Brain microvascular endothelial cell (primary cell): ENCODE results near the gene LILRB2.

Experiments used
- DNase-seq: peaks from one replicate; pipeline ENCODE4 v3.0.0-alpha.2; 2020
- H3K27ac ChIP-seq: fragments of 250-450 bp; sonication (Bioruptor Pico); 2 replicates; pipeline ENCODE4 v1.5.1; 2020; ENCODE audit warnings: mild to moderate bottlenecking, moderate library complexity
- H3K27me3 ChIP-seq: fragments of 250-450 bp; sonication (Bioruptor Pico); replicated peaks from 2 replicates; pipeline ENCODE4 v1.5.1; 2020; ENCODE audit warnings: mild to moderate bottlenecking
- H3K36me3 ChIP-seq: fragments of 250-450 bp; sonication (Bioruptor Pico); replicated peaks from 2 replicates; pipeline ENCODE4 v1.5.1; 2020; ENCODE audit warnings: mild to moderate bottlenecking
- H3K4me3 ChIP-seq: 2 replicates; pipeline ENCODE4 v1.5.1; 2011; ENCODE audit warnings: low read depth, mild to moderate bottlenecking, control low read depth, low read length, moderate library complexity
- in situ Hi-C: cut with HindIII; loops from 2 replicates; pipeline ENCODE4 v1.10.0; 2017; ENCODE audit warnings: low sequenced_read_pairs, low pct_ligation_motif_present
- TF ChIP-seq, protein P1 (sequence below): IDR thresholded peaks from 2 replicates; pipeline ENCODE4 v1.5.1; 2011; ENCODE audit warnings: low read depth, mild to moderate bottlenecking, moderate library complexity, low read length, control low read depth, inconsistent platforms; ENCODE audit errors: missing control alignments

The LILRB2 gene

DNA sequence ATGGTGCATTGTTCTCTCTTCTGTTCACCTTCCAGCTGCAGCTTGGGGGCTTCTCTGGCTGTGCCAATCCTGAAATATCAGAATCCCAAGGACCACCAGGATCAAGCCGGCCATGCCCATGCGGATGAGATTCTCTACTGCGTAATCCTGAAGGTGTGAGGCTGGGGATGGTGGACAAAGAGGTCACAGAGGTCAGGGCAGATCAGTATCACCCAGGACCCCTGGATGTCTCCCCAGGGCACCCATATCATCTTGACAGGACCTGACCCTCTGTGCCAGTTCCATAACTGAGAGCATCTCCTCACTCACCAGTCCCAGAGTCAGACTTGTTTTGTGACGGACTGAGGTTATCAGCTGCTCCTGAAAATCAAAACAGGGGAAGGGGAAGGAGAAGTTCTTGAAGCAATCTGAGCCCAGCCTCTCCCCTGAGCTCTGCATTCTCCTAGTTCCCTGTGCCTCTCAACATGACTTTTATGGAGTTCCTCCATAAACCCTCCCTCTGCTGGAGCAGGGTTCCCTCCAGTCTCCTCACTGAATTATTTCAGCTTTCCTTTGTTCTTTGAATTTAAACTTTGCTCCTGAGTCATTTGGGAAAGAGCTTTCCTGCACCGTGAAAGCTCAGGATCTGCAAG lies 26.6 kb upstream of the LILRB2 start:
- no peak overlapping the region for H3K4me3 ChIP-seq
- no peaks in the 10 kb centered on the region for H3K27me3 ChIP-seq
- H3K36me3 ChIP-seq = no peaks in the 10 kb centered on the region
- H3K27ac ChIP-seq = no peak overlapping the region
- in situ Hi-C loops = no loop called here
- DNase-seq = no peak
- TF ChIP-seq, protein P1, sequence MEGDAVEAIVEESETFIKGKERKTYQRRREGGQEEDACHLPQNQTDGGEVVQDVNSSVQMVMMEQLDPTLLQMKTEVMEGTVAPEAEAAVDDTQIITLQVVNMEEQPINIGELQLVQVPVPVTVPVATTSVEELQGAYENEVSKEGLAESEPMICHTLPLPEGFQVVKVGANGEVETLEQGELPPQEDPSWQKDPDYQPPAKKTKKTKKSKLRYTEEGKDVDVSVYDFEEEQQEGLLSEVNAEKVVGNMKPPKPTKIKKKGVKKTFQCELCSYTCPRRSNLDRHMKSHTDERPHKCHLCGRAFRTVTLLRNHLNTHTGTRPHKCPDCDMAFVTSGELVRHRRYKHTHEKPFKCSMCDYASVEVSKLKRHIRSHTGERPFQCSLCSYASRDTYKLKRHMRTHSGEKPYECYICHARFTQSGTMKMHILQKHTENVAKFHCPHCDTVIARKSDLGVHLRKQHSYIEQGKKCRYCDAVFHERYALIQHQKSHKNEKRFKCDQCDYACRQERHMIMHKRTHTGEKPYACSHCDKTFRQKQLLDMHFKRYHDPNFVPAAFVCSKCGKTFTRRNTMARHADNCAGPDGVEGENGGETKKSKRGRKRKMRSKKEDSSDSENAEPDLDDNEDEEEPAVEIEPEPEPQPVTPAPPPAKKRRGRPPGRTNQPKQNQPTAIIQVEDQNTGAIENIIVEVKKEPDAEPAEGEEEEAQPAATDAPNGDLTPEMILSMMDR = no peak

DNA sequence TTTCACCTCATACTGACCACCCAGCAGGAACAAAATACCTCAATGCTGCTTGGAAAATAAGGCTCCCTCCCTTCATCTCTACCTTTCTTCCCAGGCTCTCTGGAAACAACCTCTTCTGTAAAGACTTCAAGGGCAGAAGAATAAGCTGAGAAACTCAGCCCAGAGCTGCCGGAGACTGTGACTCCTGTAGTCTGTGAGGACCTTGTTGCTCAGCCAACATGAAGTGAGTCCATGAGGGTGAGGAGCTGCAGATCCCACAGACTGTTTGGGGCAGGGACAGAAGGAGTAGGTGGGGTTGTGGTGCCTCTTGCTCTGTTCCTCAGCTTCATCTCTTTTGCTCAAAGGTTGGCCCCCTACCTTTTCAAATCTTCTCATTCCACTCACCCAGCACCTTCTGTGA lies 24.2 kb upstream of the LILRB2 start:
- in situ Hi-C loops = no loop called here
- H3K36me3 ChIP-seq = no peaks in the 10 kb centered on the region
- H3K27ac ChIP-seq = no peak overlapping the region
- H3K27me3 ChIP-seq = no peaks in the 10 kb centered on the region
- no peak for DNase-seq
- TF ChIP-seq, protein P1 = no peak
- no peak overlapping the region for H3K4me3 ChIP-seq

DNA sequence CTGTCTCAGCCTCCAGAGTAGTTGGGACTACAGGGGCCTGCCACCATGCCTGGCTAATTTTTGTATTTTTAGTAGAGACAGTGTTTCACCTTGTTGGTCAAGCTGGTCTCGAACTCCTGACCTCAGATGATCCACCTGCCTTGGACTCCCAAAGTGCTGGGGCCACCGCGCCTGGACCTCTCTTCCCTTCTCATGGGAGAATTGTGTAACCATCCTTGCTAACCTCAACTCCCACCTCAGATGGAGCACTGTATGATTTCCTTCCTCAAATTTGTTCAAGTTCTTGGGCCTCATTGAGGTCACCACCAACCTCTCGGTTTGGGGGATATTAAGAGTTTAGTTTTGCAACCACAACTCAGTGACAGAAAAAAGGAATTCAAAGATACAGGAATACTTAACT lies 21.3 kb upstream of the LILRB2 start:
- Histone ChIP-seq H3K4me3 (no peak overlapping the region), H3K27ac (no peak overlapping the region), H3K36me3 (no peaks in the 10 kb centered on the region), H3K27me3 (no peaks in the 10 kb centered on the region)
- TF ChIP-seq, protein P1 = no peak
- in situ Hi-C loops = no loop called here
- no peak for DNase-seq

DNA sequence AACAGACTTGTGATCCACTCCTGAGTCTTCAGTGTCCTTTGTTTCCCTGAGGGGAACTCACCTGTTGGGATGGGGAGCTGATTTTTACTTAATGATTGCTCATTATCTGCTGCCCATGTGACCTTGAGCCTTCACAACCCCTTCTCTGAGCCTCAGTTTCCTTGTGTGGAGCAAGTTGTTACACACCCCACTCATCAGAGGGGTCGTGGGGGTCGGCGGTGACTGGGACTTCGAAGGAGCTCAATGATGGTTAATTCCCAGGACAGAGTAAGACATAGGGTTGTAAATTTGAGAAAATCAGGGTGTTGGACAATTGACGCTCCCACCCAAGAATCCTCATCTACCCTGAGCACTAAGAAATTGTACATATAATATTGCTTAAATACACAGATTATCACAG lies 18.6 kb upstream of the LILRB2 start:
- Histone ChIP-seq H3K36me3 (no peaks in the 10 kb centered on the region), H3K4me3 (no peak overlapping the region), H3K27ac (no peak overlapping the region), H3K27me3 (no peaks in the 10 kb centered on the region)
- TF ChIP-seq, protein P1 = no peak
- no peak for DNase-seq
- in situ Hi-C loops = no loop called here

DNA sequence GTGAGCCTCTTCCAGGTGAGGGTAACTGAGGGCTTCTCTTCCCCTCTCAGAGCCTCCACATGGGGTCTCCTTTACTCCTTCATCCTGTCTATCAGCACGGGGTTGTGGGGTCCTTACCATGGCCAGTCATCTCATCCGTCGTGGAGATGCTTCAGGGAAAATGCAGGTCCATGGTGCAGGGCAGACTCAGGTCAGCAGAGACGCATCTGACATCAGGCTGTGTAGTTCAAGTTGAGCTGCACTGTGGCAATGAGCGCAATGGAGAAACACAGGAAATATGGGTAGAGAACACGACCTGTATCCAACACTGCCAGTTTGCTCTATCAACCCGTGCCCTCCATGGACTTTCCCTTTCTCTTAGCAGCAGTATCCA lies 18.2 kb upstream of the LILRB2 start:
- Histone ChIP-seq H3K27ac (no peak overlapping the region), H3K27me3 (no peaks in the 10 kb centered on the region), H3K36me3 (no peaks in the 10 kb centered on the region), H3K4me3 (no peak overlapping the region)
- DNase-seq = no peak
- TF ChIP-seq, protein P1 = no peak
- in situ Hi-C loops = no loop called here
